Activated gamma-delta T cell treated with anti-CD3 and anti-CD28 coated beads, Interleukin-2, amount 50 U/mL, for 16 hours (primary cell): Measurements from ENCODE around the gene EYA2.

Experiments
- DNase-seq: peaks from one replicate; pipeline ENCODE4 v3.0.0-alpha.2; 2020; ENCODE audit warnings: low read depth

EYA2 gene

GRCh38 chr20:47141941-47142773 lies 247.5 kb downstream of the EYA2 start:
- no peak for DNase-seq

- DNase-seq: no peak
Measured at GRCh38 chr20:47142774-47143170, 248.1 kb downstream of the EYA2 start.

- DNase-seq: no peak
Measured at GRCh38 chr20:47143657-47144056, 249.0 kb downstream of the EYA2 start.

GRCh38 chr20:47144463-47144862 lies 249.8 kb downstream of the EYA2 start:
- no peak for DNase-seq

GRCh38 chr20:47146686-47147085 lies 252.0 kb downstream of the EYA2 start:
- DNase-seq: no peak

- no peak for DNase-seq
Measured at GRCh38 chr20:47148059-47148458, 253.4 kb downstream of the EYA2 start.

GRCh38 chr20:47149939-47150338 lies 255.3 kb downstream of the EYA2 start:
- DNase-seq: no peak

GRCh38 chr20:47150403-47151152 lies 255.9 kb downstream of the EYA2 start:
- DNase-seq: no peak

- no peak for DNase-seq
Measured at GRCh38 chr20:47152068-47152467, 257.4 kb downstream of the EYA2 start.

- DNase-seq: no peak
Measured at GRCh38 chr20:47154089-47154488, 259.4 kb downstream of the EYA2 start.

- DNase-seq: no peak
Measured at GRCh38 chr20:47156301-47157137, 261.9 kb downstream of the EYA2 start.

- no peak for DNase-seq
Measured at GRCh38 chr20:47159166-47159565, 264.5 kb downstream of the EYA2 start.

- DNase-seq: no peak
Measured at GRCh38 chr20:47160240-47160639, 265.6 kb downstream of the EYA2 start.

GRCh38 chr20:47160992-47161391 lies 266.3 kb downstream of the EYA2 start:
- DNase-seq: no peak

GRCh38 chr20:47161411-47161810 lies 266.8 kb downstream of the EYA2 start:
- no peak for DNase-seq

- no peak for DNase-seq
Measured at GRCh38 chr20:47164140-47164539, 269.5 kb downstream of the EYA2 start.

- DNase-seq: no peak
Measured at GRCh38 chr20:47165376-47165865, 270.8 kb downstream of the EYA2 start.

GRCh38 chr20:47167846-47168245 lies 273.2 kb downstream of the EYA2 start:
- no peak for DNase-seq

GRCh38 chr20:47172579-47172978 lies 277.9 kb downstream of the EYA2 start:
- no peak for DNase-seq

- no peak for DNase-seq
Measured at GRCh38 chr20:47173596-47174216, 279.1 kb downstream of the EYA2 start.

GRCh38 chr20:47174456-47175243 lies 280.0 kb downstream of the EYA2 start:
- no peak for DNase-seq
